Activated CD4-positive, alpha-beta T cell treated with anti-CD3 and anti-CD28 coated beads, Interleukin-2, amount 50 U/mL, for 1 hour (primary cell): ENCODE measurements around the gene OR5A2.
"Not testable (repeated sequence)": the region's sequence is repeated elsewhere in the genome, so short reads cannot be mapped to it uniquely, and the experiment has no call there.

Experiments used
- DNase-seq: peaks from one replicate; pipeline ENCODE4 v3.0.0-alpha.2; 2020

Gene OR5A2

DNA sequence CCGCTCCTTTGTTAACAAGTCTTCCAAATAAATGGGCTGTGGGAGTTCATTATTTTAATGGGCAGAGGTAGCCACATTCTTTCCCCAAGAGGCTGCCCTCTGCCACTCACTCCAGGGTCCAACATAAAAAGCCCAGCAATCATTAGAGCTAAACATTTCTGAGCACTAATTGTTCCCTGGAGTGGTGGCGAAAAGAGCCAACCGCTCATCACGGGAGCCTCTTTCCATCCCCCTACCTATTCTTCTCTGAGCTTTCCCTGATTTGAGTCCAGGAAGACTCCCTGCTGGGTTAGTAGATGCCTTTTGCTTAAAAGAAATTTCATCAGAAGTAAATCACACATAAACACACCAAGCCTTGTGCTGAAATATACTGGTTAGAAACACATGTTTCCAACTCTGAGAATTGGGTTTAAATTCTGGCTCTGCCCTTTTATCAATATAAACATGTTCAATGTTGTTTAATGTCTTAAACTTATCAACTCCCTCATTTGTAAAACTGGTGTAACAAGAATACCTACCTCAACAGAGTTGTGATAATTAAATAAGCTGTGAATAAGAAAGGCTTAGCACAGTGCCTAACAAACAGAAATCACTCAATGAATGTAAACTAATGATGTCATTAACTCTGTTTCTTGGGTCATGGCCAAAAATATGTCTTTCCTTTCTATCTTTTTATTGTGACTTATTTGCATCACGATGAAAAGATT, at the start of gene OR5A2:
Gene OR5A2 (minus strand): TSS at position 53 of the 707 bp plus-strand sequence. CDS start 3,460 bp downstream, outside the sequence.
- no peak for DNase-seq

DNA sequence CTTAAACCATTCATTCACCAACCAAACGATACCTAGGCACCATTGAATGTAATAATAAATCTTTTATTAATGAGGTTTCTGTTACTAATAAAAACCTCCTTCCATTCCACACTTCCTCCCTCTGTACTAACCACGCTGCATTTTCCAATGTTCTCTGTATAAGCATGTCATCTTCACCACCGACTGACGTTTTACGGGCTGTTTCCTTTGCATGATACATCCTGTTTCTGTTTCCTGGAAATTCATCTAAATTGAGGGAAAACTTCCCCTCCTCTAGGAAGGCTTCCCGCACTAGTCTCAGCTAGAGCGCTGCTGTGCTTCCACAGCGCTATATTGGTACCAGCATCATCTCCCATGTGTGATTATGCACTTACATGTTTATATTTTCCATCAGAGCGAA, 49.0 kb upstream of the OR5A2 start:
- DNase-seq = no peak

DNA sequence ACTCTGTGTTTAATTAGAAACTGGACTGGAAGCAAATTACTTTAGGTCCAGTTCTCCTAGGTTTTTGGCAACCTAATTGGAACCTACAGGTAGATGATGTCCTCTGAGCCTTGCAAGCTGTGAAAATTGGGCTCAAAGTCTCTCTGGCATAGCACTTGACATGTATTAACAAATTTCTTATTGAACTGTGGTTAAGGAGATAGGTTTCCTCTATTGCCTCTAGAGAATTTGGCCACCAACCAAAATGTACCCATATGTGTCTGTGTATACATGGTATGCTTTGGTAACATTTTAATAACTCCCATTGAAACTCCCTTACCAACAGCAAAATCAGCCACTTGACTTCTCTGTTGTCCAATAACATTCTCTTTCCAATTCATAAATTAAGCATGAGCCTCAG, 46.8 kb upstream of the OR5A2 start, which contains the start of gene OR4D10:
Gene OR4D10 (plus strand): TSS at position 301 of the 400 bp plus-strand sequence. CDS start 4,115 bp downstream, outside the sequence.
- DNase-seq = no peak

- no peak for DNase-seq
These were observed 37.0 kb upstream of the OR5A2 start for GRCh38 chr11:59463190-59463641.

GRCh38 chr11:59459916-59460315, 33.7 kb upstream of the OR5A2 start:
- no peak for DNase-seq

GRCh38 chr11:59456661-59457060, 30.4 kb upstream of the OR5A2 start, which contains the start of gene OR4D6:
Gene OR4D6 (plus strand): TSS chr11:59456961. CDS start chr11:59456961, 0 bp downstream.
- no peak for DNase-seq

DNA sequence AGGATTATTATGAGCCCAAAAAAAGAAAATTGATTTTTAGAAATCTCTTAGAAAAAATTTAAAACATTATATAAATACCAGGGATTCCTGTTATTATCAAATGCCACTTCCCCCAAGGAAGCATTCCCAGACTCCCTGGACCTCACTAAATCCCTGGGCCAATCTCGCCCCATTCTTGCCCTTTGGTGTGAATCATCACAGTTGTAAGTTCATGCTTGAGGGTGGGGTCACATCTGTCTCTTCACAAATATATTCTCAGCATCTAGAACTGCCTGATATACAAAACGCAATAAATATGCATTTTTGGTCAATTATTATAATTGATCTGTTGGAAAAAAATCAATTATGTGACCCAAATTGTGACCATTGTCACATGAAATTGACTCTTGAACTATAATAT, 22.3 kb upstream of the OR5A2 start:
- DNase-seq = no peak

- not testable (repeated sequence) for DNase-seq
These were observed 19.4 kb upstream of the OR5A2 start for GRCh38 chr11:59445624-59446023.

DNA sequence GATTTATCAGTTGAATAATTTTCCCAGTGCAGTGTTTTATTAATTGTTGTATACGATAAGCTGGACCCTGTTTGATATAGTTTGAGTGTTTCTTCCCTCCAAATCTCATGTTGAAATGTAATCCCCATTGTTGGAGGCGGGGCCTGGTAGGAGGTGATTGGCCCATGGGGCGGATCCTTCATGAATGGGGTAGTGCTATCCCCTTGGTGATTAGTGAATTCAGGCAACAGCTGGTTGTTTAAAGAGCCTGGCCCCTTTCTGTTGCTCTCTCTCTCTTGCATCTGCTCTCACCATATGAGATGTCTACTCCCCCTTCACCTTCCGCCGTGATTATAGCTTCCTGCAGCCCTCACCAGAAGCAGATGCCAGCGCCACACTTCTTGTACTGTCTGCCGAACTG, 11.6 kb upstream of the OR5A2 start:
- DNase-seq = no peak

- no peak for DNase-seq
These were observed 10.0 kb upstream of the OR5A2 start, which contains the start of gene OR5A1 for GRCh38 chr11:59436169-59436568. Gene OR5A1 (plus strand): TSS chr11:59436469. CDS start chr11:59443169, 6,700 bp downstream.

DNA sequence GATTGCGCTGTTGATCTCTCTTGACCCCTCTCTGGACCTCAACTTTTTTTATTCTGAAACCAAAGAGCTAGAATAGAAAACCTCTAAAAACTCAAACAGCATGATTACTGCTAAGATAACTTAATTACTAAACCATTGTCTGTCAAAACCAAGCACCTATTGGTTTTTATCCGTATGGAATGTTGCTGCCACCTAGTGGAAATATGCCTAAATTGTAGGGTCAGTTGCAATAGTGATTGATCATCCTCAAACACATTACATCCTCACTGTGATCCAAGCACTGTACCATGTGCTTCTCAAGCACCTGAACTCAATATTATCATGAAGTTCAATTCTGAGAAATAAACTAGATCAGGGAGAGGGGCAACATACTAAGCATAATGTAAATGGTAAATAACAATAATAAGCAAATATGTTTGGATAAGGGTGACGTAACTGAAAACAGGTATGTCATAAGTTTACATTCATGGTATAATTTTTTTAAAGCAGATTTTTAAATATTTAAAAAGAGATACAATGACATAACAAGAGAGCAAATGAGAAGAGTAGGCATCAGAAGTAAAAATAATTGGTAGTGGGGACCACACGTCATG, 3.8 kb upstream of the OR5A2 start:
- DNase-seq = no peak

- DNase-seq = no peak
These were observed 812 bp upstream of the OR5A2 start for GRCh38 chr11:59427068-59427382.

GRCh38 chr11:59425131-59425530, 1.1 kb downstream of the OR5A2 start:
- no peak for DNase-seq

DNA sequence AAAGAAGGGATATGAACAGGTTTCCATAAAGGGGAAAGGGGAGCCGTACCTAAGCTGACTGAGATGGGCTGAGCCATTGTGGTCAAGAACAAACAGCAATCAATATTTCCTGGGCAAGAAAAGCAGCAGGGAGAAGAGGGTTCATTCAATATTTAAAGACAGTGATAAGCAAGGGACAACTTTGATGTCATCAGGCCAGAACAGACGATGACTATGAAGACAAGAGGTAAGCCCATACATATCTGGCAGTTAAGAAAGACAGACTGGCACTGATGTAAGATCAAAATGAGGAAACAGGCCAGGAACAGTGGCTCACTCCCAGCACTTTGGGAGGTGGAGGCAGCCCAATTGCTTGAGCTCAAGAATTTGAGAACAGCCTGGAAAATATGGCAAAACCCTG, 2.4 kb downstream of the OR5A2 start:
- DNase-seq = no peak

DNA sequence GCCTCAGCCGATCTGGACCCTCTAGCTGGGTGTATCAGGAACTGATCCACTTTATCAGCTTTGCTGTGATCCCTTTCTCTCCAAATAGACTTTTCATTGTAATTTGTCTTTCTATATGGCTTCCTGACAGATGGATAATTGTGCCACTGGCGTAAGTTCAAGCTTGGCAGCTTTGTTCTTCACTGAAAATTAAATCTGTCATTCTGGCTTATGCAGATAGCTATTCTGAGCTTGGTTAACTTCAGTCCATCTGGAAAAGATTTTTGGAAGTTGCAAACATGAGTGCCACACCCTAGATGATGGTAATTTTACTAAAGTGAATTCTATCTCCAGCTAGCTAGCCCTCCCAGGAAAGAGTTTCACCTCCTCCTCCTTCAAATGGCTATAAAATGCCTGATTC, 8.1 kb downstream of the OR5A2 start:
- DNase-seq = no peak

DNA sequence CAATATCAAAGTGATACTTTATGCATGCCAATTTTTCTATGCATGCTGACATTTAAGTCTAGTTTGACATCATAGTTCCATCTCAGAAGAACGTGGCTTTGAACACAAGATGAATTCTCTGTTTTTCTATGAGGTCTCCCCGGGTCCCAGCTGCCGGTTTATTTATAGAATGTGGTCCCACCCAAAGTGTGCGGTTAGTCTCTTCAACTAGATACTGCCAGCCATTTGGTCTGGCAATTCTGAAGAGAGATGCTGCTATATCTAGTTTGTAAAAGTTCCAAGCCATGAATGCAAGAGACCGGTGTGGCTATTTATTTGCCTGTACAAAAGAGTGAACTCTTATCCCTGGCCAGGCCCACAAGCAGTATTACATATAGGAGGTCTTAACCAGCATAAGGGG, 9.2 kb downstream of the OR5A2 start:
- no peak for DNase-seq

DNA sequence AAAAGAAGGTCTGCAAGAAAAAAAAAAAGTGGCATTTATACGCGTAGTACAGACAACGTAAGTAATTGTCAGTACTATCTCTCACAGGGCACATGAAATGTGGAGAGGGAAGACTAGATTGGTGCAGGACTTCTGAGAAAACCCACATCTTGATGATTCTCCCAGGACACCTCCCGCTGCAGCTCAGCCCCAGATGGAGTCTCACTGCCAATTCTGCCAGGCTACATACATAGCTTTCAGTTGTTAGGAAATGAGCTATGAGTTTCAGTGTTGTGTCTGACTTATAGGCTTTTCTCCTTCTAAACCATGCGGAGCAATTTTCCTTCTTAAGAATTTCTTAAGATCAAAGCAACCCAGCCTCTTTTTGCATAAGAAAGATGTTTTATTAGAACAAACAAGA, 9.6 kb downstream of the OR5A2 start:
- DNase-seq = no peak

GRCh38 chr11:59415111-59415510, 11.1 kb downstream of the OR5A2 start:
- no peak for DNase-seq

- DNase-seq = no peak
These were observed 12.6 kb downstream of the OR5A2 start for GRCh38 chr11:59413646-59414045.

DNA sequence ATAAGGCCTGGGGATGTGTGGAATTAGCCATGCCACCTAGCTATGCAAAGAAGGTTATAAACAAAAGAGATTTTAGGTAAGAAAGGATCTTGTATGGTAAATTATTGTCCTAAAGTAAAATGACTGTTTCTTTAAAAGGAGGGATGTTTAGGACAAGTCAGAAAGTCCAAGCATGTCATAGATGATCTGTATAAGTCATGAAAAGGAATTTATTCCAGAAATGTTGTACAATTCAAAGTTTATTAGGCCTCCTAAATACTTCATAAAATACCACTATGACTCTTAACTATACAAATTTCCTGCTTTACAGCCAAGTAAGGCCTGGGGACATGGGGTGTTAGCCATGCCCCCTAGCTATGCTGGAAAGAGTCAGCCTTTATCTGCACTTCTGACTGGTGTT, 22.7 kb downstream of the OR5A2 start:
- no peak for DNase-seq

GRCh38 chr11:59401262-59401552, 25.0 kb downstream of the OR5A2 start:
- DNase-seq = no peak

DNA sequence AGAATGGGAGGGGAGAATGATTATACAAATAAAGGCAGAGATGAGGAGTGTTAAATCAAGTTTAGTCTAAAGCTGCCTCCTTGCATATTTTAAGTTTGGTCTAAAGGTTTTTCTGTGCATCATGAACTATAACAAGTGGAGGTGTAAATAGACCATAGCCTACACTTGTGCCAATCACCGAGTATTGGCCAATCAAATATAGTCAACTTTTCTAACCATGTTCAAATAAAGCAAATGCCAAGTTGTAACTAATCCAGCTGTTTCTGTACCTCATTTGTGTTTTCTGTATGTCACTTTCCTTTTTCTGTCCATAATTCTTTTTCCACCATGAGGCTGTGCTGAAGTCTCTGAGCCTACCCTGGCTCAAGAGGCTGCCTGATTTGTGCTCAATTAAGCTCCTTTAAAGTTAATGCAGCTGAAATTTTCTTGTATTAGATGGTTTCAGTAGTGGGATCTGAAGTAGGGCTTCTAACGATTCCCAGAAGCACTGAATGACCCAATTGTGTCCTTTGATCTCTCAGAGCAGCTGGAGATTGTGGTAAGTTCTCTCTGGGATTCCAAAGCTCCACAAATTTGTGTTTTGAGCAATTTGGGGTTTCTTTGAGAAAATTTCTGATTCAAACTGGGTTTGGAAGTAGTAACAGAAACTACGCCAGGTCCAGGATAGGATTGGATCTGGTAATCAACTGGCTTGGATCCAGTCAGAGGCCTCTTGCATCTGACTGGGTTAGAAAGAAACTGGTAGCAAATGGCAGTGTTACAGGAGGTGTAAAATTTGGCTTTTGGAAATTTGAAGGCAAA, 25.6 kb downstream of the OR5A2 start:
- no peak for DNase-seq

- no peak for DNase-seq
These were observed 32.0 kb downstream of the OR5A2 start for GRCh38 chr11:59394186-59394585.
